Cardiac fibroblast (primary cell): Measurements from ENCODE around the gene DOC2A.
A peak's percentile ranks its signal among the peaks of the same experiment; 100 is the strongest.

Source experiments
- DNase-seq, 2 donors: peaks; one replicate each; pipeline versions ENCODE4 v3.0.0 to v3.0.0-alpha.2; 2010; ENCODE audit warnings: low read depth in 2 of 2
- H3K4me3 ChIP-seq, 2 donors: replicated peaks in 1 of 2; 1 replicate in 1 of 2; 2 replicates in 1 of 2; pipeline ENCODE4 v1.5.1; 2011; ENCODE audit warnings: low read depth in 2 of 2, low read length in 2 of 2, mild to moderate bottlenecking in 2 of 2, moderate library complexity in 1 of 2
- TF ChIP-seq, protein P1 (sequence below): IDR thresholded peaks from one replicate; pipeline ENCODE4 v1.5.1; 2011; ENCODE audit warnings: low read depth, mild to moderate bottlenecking, low read length, inconsistent platforms

DOC2A gene

DNA sequence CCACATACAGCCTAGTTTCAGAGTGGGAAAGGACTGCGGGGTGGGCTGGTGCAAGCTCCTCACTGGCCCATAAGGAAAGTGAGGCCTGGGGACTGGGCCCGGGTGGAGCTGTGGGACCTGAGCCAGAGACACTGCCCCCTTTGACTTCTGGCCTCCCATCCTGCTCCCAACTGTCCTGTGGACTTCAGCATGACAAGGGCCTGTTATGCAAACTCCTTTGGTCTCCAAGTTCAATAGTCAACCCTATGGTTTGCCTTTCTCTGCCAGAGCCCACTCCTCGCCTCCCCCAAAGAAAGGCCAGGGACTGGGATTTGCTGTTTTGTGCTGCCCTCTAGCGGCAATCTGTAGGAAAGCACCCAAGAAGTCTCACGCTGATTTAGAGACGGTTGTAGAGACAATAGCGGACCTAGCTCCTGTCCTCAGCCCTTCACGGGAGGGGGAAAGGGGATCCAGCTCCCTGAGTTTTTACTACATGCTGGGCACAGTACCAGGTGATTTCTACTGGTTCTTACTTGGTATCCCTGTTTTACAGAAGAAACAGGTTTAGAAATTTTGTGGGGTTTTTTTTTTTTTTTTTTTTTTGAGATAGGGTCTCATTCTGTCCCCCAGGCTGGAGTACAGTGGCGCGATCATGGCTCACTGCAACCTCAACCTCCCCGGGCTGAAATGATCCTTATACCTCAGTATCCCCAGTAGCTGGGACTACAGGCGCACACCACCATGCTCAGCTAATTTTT is 21.4 kb upstream of the DOC2A start:
- TF ChIP-seq, protein P1, sequence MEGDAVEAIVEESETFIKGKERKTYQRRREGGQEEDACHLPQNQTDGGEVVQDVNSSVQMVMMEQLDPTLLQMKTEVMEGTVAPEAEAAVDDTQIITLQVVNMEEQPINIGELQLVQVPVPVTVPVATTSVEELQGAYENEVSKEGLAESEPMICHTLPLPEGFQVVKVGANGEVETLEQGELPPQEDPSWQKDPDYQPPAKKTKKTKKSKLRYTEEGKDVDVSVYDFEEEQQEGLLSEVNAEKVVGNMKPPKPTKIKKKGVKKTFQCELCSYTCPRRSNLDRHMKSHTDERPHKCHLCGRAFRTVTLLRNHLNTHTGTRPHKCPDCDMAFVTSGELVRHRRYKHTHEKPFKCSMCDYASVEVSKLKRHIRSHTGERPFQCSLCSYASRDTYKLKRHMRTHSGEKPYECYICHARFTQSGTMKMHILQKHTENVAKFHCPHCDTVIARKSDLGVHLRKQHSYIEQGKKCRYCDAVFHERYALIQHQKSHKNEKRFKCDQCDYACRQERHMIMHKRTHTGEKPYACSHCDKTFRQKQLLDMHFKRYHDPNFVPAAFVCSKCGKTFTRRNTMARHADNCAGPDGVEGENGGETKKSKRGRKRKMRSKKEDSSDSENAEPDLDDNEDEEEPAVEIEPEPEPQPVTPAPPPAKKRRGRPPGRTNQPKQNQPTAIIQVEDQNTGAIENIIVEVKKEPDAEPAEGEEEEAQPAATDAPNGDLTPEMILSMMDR = peak; percentile 80
- DNase-seq = peak; percentile 77 to 80
- no peak overlapping the region for H3K4me3 ChIP-seq

DNA sequence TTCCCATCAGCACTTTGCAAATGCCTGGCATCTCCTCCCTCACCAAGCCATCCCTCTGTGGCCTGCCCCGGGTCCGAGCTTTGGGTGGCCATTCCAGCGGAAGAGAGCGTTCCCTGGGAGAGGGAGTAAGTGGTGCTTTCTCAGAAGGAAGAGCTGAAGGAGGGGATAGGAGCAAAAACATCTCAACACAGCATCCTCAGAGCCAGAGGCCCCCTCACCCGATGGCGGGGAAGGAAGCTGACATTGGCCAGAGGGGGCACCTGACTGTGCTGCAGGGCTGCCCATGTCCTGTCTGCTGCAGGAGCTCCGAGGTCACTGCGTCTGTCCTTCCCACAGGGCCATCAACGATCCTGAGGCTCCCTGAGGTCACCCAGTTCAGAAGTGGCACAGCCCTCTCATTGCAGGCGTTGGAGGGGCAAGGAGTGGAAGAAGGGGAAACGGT is 20.7 kb upstream of the DOC2A start:
- H3K4me3 ChIP-seq = no peak overlapping the region
- TF ChIP-seq, protein P1 = no peak

DNA sequence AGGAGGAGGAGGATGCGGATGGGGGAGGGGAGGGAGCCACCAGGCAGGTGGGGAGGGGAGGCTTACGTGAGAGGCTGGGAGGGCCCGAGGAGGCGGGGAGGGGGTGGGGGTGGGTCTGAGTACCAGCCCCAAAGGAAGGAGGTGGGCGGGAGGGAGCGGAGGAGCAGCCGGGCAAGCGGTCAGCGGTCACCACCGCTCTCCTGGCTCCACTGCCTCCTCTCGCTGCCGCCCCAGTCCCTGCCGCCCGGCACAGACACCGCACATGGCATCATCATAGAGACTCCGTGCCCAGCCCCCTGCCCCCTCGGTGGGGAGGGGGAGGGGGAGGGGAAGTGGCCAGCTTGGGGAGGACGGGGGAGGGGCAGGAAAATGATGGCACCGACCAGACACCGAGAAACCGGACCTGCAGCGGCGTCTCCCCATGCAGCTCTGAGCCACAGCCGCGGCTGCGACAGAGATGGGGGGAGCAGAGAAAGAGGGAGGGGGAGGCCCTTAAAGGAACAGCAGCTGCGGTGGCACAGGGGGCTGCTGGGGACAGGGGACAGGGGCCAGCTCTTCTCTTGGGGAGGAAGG is 20.1 kb upstream of the DOC2A start, which contains the start of gene TLCD3B:
TLCD3B (minus strand) TSS at position 431 of the 573 bp plus-strand sequence. CDS start 744 bp downstream, outside the sequence.
- no peak within 1 kb of the TSS for H3K4me3 ChIP-seq
- TF ChIP-seq, protein P1 = no peak
- DNase-seq = no peak

More for the DNA sequence above, 20.7 kb upstream of the DOC2A start:
- no peak for DNase-seq

DNA sequence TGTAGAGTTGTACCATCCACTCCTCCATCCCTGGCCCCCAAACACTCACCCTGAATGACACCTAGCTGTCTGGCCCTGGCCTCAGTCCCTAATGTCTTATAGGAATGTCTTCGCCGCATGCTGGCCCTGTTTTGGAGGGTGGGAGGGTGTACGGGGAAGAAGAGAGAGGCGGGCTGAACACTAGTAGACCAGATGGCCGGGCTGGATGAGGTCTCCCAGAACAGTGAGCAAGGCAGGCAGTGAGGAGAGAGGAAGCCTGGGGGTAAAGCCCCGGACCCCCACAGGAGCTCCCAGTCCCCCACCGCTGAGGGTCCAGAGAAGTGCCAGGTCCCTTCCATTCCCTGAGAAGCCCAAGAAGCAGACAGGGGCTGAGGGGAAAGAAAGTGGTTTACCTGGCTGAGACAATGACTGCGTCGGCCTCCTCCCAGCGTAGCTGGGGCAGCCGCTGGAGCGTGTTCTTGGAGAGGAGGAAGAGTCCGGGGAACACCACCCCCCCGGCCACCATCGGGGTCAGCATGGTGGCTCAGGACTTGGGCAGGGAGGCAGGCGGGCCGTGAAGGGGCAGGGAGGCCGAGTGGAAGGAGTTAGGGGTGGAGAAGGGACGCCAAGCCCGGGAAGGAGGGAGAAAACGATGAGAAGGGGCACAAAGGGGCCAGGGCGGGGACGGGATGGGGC is 19.3 kb upstream of the DOC2A start:
- H3K4me3 ChIP-seq = no peak overlapping the region
- DNase-seq = no peak
- TF ChIP-seq, protein P1 = no peak

DNA sequence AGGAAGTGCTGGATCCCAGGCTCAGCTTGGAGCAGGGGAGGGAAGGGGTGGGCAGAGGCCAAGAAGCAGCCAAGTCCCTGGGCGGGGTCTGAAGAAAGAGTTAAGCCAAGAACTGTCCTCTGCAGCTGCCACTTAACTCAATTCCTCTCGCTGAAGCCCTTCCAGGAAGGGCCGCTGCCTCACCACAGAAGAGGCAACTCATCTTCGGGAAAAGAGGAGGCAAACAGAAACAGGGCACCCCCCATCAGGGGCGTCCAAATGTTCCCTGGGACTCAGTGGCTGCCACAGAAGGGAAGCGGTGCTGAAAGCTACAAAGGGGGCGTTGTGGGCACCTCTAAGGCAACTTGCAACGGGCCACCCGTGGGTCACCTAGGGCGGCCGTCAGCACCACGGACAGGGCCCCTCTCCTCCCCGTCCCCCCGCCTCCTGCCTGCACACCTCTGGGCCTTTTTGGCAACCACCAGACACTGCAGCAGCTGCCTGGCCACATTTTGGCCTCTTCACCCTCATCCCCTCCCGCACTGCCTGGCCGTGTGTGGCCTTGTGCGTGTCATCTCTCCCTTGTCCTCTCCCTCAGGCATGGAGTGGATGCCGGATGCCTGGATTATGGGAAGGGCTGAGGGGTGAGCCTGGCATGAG is 17.7 kb upstream of the DOC2A start:
- H3K4me3 ChIP-seq = no peak overlapping the region
- TF ChIP-seq, protein P1 = no peak
- no peak for DNase-seq

DNA sequence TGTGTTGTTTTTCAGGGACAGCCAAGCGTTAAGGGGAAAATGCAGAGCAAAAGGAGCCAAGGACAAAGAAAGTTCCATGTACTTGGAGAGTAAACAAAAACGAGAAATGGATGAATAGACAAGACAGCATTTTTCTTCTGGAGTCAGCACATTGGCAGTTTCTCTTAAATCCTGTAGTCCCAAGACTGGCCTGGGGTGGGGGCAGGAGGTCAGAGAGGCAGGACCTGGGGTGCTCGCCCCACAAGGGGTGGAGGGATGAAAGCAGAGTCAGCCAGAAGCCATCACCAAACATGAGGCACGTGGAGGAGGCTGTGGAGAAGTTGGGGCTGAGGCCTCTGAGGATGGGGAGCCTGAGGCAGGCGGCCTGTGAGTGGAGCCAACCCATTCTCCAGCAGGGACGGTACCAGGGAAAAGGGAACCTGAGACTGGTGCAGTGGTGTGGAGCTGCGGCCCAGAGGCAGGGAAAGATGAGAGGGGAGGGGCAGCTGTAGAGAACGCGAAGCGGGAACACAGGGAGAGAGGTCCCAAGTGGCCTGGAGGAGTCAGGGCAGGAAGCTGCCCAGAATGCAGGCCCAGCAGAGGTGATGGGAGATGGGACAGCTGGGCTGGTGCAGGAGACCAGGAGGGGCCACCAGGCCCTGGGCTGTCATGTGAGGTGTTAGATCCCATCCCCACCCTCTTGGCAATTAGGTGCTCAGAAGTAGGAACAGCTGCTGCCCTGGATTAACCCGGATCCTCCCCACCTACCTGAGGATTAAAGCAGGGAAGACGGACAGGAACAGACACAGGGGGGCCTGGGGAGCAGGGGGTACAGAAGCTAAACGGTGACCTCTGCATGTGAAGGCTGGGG is 17.0 kb upstream of the DOC2A start:
- TF ChIP-seq, protein P1 = no peak
- H3K4me3 ChIP-seq = no peak overlapping the region
- no peak for DNase-seq
